KBM-7 (cell line): ENCODE measurements around the gene NXN.
"Not testable (repeated sequence)": the region's sequence is repeated elsewhere in the genome, so short reads cannot be mapped to it uniquely, and the experiment has no call there.

ENCODE experiments used
- DNase-seq: peaks from one replicate; pipeline ENCODE4 v3.0.0-alpha.2; 2015
- in situ Hi-C: fragments of 300-500 bp; cut with MboI; formaldehyde crosslinking; loops from 2 replicates; pipeline ENCODE4 v1.14.3; 2020; ENCODE audit warnings: low sequenced_read_pairs, low pct_unique_long_range_greater_than_20kb, mixed read lengths

NXN gene

GRCh38 chr17:929586-929985, 50.0 kb downstream of the NXN start:
- in situ Hi-C loops: no loop called here
- DNase-seq: no peak

- in situ Hi-C loops: no loop called here
- peak; percentile 33 for DNase-seq
Observed at GRCh38 chr17:927611-928461, 51.7 kb downstream of the NXN start.

DNA sequence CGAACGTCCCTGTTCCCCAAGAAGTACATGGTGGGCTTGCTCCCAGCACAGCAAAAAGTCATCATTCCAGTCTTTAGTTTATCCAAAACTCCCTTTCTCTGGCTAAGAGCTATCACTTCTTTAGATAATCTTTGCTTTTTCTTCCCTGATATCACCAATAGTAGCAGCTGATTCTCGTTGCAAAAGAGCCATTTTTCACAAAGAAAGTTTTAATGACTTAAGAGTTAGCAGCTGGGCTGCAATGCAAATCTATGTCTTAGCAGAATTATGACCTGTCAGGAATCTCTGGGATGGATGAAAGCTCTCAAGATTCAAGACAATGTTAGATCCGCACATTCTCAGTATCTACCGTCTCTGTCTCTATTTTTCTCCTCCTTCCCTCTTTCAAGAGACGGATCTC, 53.8 kb downstream of the NXN start:
- in situ Hi-C loops: no loop called here
- no peak for DNase-seq

- DNase-seq: no peak
- in situ Hi-C loops: no loop called here
Observed at GRCh38 chr17:924711-925475, 54.7 kb downstream of the NXN start.

GRCh38 chr17:924306-924705, 55.3 kb downstream of the NXN start:
- in situ Hi-C loops, DNase-seq: not testable (repeated sequence)

- DNase-seq: no peak
- in situ Hi-C loops: no loop called here
Observed at GRCh38 chr17:923633-924032, 55.9 kb downstream of the NXN start.

GRCh38 chr17:921161-921560, 58.4 kb downstream of the NXN start:
- in situ Hi-C loops: no loop called here
- no peak for DNase-seq

GRCh38 chr17:920190-920589, 59.4 kb downstream of the NXN start:
- in situ Hi-C loops: no loop called here
- no peak for DNase-seq

- DNase-seq: no peak
- in situ Hi-C loops: no loop called here
Observed at GRCh38 chr17:917941-918740, 61.4 kb downstream of the NXN start.

GRCh38 chr17:917391-917811, 62.2 kb downstream of the NXN start:
- no peak for DNase-seq
- in situ Hi-C loops: no loop called here

DNA sequence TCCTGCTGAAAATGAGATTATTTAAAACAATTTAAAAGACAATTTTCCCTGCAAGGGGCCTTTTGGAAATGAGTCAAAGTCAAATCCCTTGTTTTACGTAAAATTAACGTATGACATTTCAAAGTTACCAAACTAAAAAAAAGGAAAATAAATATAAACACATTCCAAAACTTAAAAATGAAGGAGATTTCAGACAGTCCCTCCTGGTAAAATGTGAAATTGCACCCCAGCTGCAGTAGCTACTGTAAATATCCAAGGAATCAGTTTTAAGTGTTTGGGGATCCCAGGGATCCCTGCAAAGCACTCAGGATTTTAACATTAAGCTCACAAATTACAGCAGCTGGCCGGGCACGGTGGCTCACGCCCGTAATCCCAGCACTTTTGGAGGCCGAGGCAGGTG, 63.3 kb downstream of the NXN start:
- no peak for DNase-seq
- in situ Hi-C loops: no loop called here

DNA sequence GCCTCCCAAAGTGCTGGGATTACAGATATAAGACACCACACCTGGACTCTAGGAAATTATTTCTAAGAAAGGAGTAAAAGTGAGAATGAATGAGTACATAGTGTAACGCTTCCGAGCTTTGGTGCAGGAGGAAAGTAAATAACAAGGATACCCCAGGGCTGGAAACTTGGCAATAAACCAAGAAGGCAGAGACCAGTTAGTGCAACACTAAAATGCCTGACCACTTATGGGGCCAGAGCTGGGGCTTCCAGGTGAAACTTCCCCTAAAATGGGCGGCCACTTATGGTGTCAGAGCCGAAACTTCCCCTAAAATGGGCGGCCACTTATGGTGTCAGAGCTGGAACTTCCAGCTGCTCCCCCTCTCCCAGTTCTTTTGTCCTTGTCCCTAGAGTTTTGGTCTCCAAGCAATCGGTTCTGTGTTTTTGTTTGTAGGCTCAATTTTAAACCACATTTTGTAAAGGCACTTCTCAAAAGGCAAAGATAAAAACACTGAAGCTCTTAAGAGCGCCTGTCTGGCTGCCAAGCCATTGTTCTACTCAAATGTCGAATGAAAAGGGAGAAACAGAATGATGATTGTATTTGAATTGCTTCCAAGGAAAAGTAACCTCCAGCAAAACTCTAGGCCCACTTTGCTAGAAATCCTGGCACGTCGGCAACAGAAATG, 63.9 kb downstream of the NXN start:
- in situ Hi-C loops: no loop called here
- no peak for DNase-seq

GRCh38 chr17:914561-914960, 65.0 kb downstream of the NXN start:
- no peak for DNase-seq
- in situ Hi-C loops: no loop called here

GRCh38 chr17:913207-913606, 66.4 kb downstream of the NXN start:
- in situ Hi-C loops: no loop called here
- no peak for DNase-seq

GRCh38 chr17:909642-910323, 69.8 kb downstream of the NXN start:
- in situ Hi-C loops: no loop called here
- no peak for DNase-seq

DNA sequence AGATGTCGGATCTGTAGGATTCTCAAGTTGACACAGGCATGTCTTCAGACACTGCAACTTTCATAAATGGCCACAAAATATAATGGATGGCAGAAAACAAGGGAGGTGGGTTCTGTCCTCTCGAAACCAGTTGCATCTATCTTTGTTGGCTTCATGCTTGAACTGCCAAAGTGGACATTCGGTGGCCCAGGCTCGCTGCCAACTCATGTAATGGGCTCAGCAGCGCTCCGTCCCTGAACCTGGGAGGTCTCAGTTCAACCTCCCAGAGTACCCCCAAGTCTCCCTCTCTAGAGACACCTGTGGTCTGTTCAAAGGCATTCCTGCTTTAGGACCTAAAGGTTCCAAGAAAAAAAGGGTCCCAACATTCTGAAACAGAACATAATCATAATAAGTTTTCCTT, 71.9 kb downstream of the NXN start:
- in situ Hi-C loops: no loop called here

GRCh38 chr17:905708-906107, 73.9 kb downstream of the NXN start:
- in situ Hi-C loops, DNase-seq: not testable (repeated sequence)

More for the DNA sequence above, 71.9 kb downstream of the NXN start:
- DNase-seq: no peak

- in situ Hi-C loops: no loop called here
- no peak for DNase-seq
Observed at GRCh38 chr17:903691-904481, 75.7 kb downstream of the NXN start.
